ENCODE data around the gene FARS2. TPM values are rescaled to one million over a fixed set of nuclear protein-coding genes. Genes with fewer than 3 reads are reported as not detected.

FARS2 gene
- polyA plus RNA-seq, 1 donor (not counting 4 experiments of a cell fraction or from before 2014, with no cell fraction given) = 21.3 TPM

- Histone ChIP-seq H3K36me3 (ENCODE audit: control insufficient read depth in 2 of 2, extremely low read depth in 1 of 2, insufficient read depth in 2 of 2, low read length in 2 of 2) (peaks cover 6 to 9% of the 10 kb centered on the region in 2 experiments), H3K27ac (ENCODE audit: control insufficient read depth, insufficient read depth, low read length) (no peak overlapping the region), H3K27me3 (ENCODE audit: control insufficient read depth, extremely low read depth, insufficient read depth, low read length) (no peaks in the 10 kb centered on the region), H3K4me1 (ENCODE audit: control insufficient read depth, extremely low read depth, insufficient read depth, low read length) (peaks cover 4% of the 10 kb centered on the region), H3K9me1 (ENCODE audit: control insufficient read depth, extremely low read depth, insufficient read depth, low read length) (no peaks in the 10 kb centered on the region), H3K79me2 (ENCODE audit: control insufficient read depth, insufficient read depth, low read length) (no peaks in the 10 kb centered on the region), H2AFZ (ENCODE audit: control insufficient read depth, low read length) (peak overlapping the region; percentile 26), H3K4me2 (ENCODE audit: control insufficient read depth, extremely low read depth, insufficient read depth, low read depth, low read length) (peak overlapping the region; percentile 14), H3K4me3 (ENCODE audit: control insufficient read depth in 2 of 3, extremely low read depth in 1 of 3, insufficient read depth in 2 of 3, low read depth in 1 of 3, low read length in 3 of 3) (no peak overlapping the region), H3K9ac (ENCODE audit: control insufficient read depth, extremely low read depth, insufficient read depth, low read length) (no peak overlapping the region), H3K9me3 (ENCODE audit: control insufficient read depth, low read depth, low read length) (no peaks in the 10 kb centered on the region), H4K20me1 (ENCODE audit: control insufficient read depth, extremely low read depth, insufficient read depth, low read length) (no peaks in the 10 kb centered on the region)
- TF ChIP-seq, protein P1, sequence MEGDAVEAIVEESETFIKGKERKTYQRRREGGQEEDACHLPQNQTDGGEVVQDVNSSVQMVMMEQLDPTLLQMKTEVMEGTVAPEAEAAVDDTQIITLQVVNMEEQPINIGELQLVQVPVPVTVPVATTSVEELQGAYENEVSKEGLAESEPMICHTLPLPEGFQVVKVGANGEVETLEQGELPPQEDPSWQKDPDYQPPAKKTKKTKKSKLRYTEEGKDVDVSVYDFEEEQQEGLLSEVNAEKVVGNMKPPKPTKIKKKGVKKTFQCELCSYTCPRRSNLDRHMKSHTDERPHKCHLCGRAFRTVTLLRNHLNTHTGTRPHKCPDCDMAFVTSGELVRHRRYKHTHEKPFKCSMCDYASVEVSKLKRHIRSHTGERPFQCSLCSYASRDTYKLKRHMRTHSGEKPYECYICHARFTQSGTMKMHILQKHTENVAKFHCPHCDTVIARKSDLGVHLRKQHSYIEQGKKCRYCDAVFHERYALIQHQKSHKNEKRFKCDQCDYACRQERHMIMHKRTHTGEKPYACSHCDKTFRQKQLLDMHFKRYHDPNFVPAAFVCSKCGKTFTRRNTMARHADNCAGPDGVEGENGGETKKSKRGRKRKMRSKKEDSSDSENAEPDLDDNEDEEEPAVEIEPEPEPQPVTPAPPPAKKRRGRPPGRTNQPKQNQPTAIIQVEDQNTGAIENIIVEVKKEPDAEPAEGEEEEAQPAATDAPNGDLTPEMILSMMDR (optimal IDR thresholded peaks at IDR 0.05 in 1 of 3, IDR thresholded peaks at IDR 0.05 in 1 of 3, conservative IDR thresholded peaks at IDR 0.05 in 1 of 3; ENCODE audit: extremely low read depth in 1 of 3, insufficient read depth in 2 of 3, low read length in 3 of 3) = no peak
- dilution Hi-C loops (cut with MboI; ENCODE audit: extremely low pct_ligation_motif_present, low sequenced_read_pairs) = no loop called here
- FAIRE-seq = no peak
- DNase-seq (ENCODE audit: low read depth, low spot score) = no peak
Measured at GRCh38 chr6:5219011-5219691, 42.2 kb upstream of the FARS2 start.

DNA sequence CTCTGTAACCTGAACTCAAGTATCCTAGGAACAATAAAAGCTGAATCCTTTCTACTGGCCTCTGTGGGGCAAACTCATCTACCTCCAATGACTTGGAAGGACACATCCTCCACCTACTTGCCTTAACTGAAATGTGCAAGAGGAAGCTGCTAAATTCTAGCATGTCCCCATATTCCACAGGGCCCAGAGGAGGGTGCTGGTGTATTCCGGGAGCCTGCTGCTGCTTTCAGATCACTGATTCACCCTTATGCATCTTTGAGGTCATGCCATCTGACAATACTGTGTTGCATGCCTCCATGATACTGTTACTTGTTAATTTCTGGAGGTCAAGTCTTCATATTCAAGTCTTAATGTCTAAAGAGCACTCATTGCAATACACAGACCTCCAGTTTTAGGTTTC, 40.9 kb upstream of the FARS2 start:
- dilution Hi-C loops (cut with MboI; ENCODE audit: extremely low pct_ligation_motif_present, low sequenced_read_pairs) = no loop called here
- Histone ChIP-seq H3K4me2 (ENCODE audit: control insufficient read depth, extremely low read depth, insufficient read depth, low read depth, low read length) (no peak overlapping the region), H3K27me3 (ENCODE audit: control insufficient read depth, extremely low read depth, insufficient read depth, low read length) (no peaks in the 10 kb centered on the region), H4K20me1 (ENCODE audit: control insufficient read depth, extremely low read depth, insufficient read depth, low read length) (no peaks in the 10 kb centered on the region), H3K9ac (ENCODE audit: control insufficient read depth, extremely low read depth, insufficient read depth, low read length) (no peak overlapping the region), H3K4me3 (ENCODE audit: control insufficient read depth in 2 of 3, extremely low read depth in 1 of 3, insufficient read depth in 2 of 3, low read depth in 1 of 3, low read length in 3 of 3) (no peak overlapping the region), H2AFZ (ENCODE audit: control insufficient read depth, low read length) (no peak overlapping the region), H3K9me1 (ENCODE audit: control insufficient read depth, extremely low read depth, insufficient read depth, low read length) (no peaks in the 10 kb centered on the region), H3K27ac (ENCODE audit: control insufficient read depth, insufficient read depth, low read length) (no peak overlapping the region), H3K9me3 (ENCODE audit: control insufficient read depth, low read depth, low read length) (no peaks in the 10 kb centered on the region), H3K79me2 (ENCODE audit: control insufficient read depth, insufficient read depth, low read length) (no peaks in the 10 kb centered on the region), H3K36me3 (ENCODE audit: control insufficient read depth in 2 of 2, extremely low read depth in 1 of 2, insufficient read depth in 2 of 2, low read length in 2 of 2) (peaks cover 4% of the 10 kb centered on the region in 2 experiments), H3K4me1 (ENCODE audit: control insufficient read depth, extremely low read depth, insufficient read depth, low read length) (peaks cover 4% of the 10 kb centered on the region)
- DNase-seq (ENCODE audit: low read depth, low spot score) (no peak), FAIRE-seq (no peak)
- TF ChIP-seq, protein P1 (optimal IDR thresholded peaks at IDR 0.05 in 1 of 3, IDR thresholded peaks at IDR 0.05 in 1 of 3, conservative IDR thresholded peaks at IDR 0.05 in 1 of 3; ENCODE audit: extremely low read depth in 1 of 3, insufficient read depth in 2 of 3, low read length in 3 of 3) = peak; percentile 10 to 51 (median 30)
- no peak for TF ChIP-seq EZH2 (IDR thresholded peaks at IDR 0.05; ENCODE audit: low read length)
